GM18508 (cell line): Measurements from ENCODE around the gene HIPK4.
"Not testable (repeated sequence)": the region's sequence is repeated elsewhere in the genome, so short reads cannot be mapped to it uniquely, and the experiment has no call there.

Experiments
- ATAC-seq: cut with Tn5 transposase; IDR thresholded peaks from one replicate; pipeline ENCODE4 v1.9.1; 2021; ENCODE audit warnings: moderate number of reproducible peaks; ENCODE audit not compliant: insufficient read depth, unreplicated experiment

HIPK4 gene

GRCh38 chr19:40390084-40390742 is at the start of gene HIPK4:
HIPK4 (minus strand) TSS chr19:40390181; CDS start chr19:40389902, 279 bp downstream.
- ATAC-seq = no peak

GRCh38 chr19:40438284-40438683 is 48.3 kb upstream of the HIPK4 start:
- no peak for ATAC-seq

- ATAC-seq = no peak
Measured at GRCh38 chr19:40433391-40434216, 43.6 kb upstream of the HIPK4 start.

- not testable (repeated sequence) for ATAC-seq
Measured at GRCh38 chr19:40432760-40433159, 42.8 kb upstream of the HIPK4 start.

- ATAC-seq = no peak
Measured at GRCh38 chr19:40431698-40432097, 41.7 kb upstream of the HIPK4 start.

- not testable (repeated sequence) for ATAC-seq
Measured at GRCh38 chr19:40430242-40430641, 40.3 kb upstream of the HIPK4 start.

GRCh38 chr19:40428197-40428596 is 38.2 kb upstream of the HIPK4 start:
- not testable (repeated sequence) for ATAC-seq

GRCh38 chr19:40425450-40426287 is 35.7 kb upstream of the HIPK4 start, which contains the start of gene SERTAD1:
SERTAD1 (minus strand) TSS chr19:40425992; CDS start chr19:40423546, 2,446 bp downstream.
- ATAC-seq = peak; percentile 67

GRCh38 chr19:40424637-40425449 is 34.9 kb upstream of the HIPK4 start:
- ATAC-seq = no peak

- ATAC-seq = no peak
Measured at GRCh38 chr19:40423938-40424337, 34.0 kb upstream of the HIPK4 start.

GRCh38 chr19:40422748-40423566 is 33.0 kb upstream of the HIPK4 start:
- no peak for ATAC-seq

GRCh38 chr19:40421993-40422747 is 32.2 kb upstream of the HIPK4 start:
- ATAC-seq = no peak

- no peak for ATAC-seq
Measured at GRCh38 chr19:40420766-40421765, 31.1 kb upstream of the HIPK4 start.

- no peak for ATAC-seq
Measured at GRCh38 chr19:40420451-40420765, 30.4 kb upstream of the HIPK4 start.

GRCh38 chr19:40419780-40420179 is 29.8 kb upstream of the HIPK4 start:
- ATAC-seq = no peak

- no peak for ATAC-seq
Measured at GRCh38 chr19:40419066-40419612, 29.2 kb upstream of the HIPK4 start.

GRCh38 chr19:40418040-40418439 is 28.1 kb upstream of the HIPK4 start:
- ATAC-seq = no peak
